Erythroblast (primary cell): Measurements from ENCODE around the gene SLC2A3.
"Not testable (repeated sequence)": the region's sequence is repeated elsewhere in the genome, so short reads cannot be mapped to it uniquely, and the experiment has no call there.

Experiments
- GATA1 ChIP-seq: IDR thresholded peaks from 2 replicates; pipeline ENCODE4 v1.6.1; 2011; ENCODE audit warnings: low read depth, mild to moderate bottlenecking, control low read depth, low read length, moderate library complexity
- POLR2A ChIP-seq: IDR thresholded peaks from 2 replicates; pipeline ENCODE4 v1.6.1; 2011; ENCODE audit warnings: mild to moderate bottlenecking, low read length

DNA sequence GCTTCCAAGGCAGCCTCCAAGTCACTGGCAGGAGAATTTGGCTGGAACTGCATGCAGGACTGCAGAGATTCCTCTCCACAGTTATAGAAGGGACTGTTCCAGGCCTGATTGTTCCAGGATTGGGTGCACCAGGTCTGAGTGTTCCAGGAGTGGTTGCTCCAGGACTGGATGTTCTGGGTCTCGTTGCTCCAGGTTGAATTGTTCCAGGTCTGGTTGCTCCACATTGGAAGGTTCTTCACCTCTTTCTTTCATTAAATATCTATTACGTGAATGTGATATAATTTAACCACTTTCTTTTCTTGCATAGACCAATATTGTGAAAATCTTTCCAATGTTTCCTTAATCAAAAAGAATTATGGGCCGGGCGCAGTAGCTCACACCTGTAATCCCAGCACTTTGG lies 39.3 kb downstream of the SLC2A3 start:
- TF ChIP-seq POLR2A, GATA1: not testable (repeated sequence)
